Hepatocyte (in vitro differentiated cells): Measurements from ENCODE around the gene KCNMA1. TPM values are rescaled to one million over a fixed set of nuclear protein-coding genes. Genes with fewer than 3 reads are reported as not detected.

Experiments used
- DNase-seq: peaks from one replicate; pipeline ENCODE4 v3.0.0-alpha.2; 2016; ENCODE audit warnings: low spot score
- H2AFZ ChIP-seq: fragments of 200-600 bp; sonication (generic); 2 replicates; pipeline ENCODE4 v1.6.0; 2016; ENCODE audit warnings: antibody characterized with exemption, mild to moderate bottlenecking
- H3K27ac ChIP-seq: fragments of 200-600 bp; sonication (generic); 2 replicates; pipeline ENCODE4 v1.5.1; 2016; ENCODE audit warnings: mild to moderate bottlenecking
- H3K27me3 ChIP-seq: fragments of 200-600 bp; sonication (generic); 2 replicates; pipeline ENCODE4 v1.6.1; 2016
- H3K36me3 ChIP-seq: fragments of 200-600 bp; sonication (generic); replicated peaks from 2 replicates; pipeline ENCODE4 v1.5.1; 2016; ENCODE audit warnings: low read depth; ENCODE audit not compliant: insufficient read depth
- H3K4me1 ChIP-seq: fragments of 200-600 bp; sonication (generic); 2 replicates; pipeline ENCODE4 v1.5.1; 2016; ENCODE audit warnings: mild to moderate bottlenecking, moderate library complexity; ENCODE audit not compliant: insufficient read depth
- H3K4me2 ChIP-seq: fragments of 200-600 bp; sonication (generic); 2 replicates; pipeline ENCODE4 v1.6.0; 2016
- H3K4me3 ChIP-seq: fragments of 200-600 bp; sonication (generic); 2 replicates; pipeline ENCODE4 v1.5.1; 2016; ENCODE audit warnings: mild to moderate bottlenecking
- H3K79me2 ChIP-seq: fragments of 200-600 bp; sonication (generic); 2 replicates; pipeline ENCODE4 v1.6.0; 2017; ENCODE audit warnings: mild to moderate bottlenecking
- H3K9me2 ChIP-seq: fragments of 200-600 bp; sonication (generic); replicated peaks from 2 replicates; pipeline ENCODE4 v1.6.0; 2017; ENCODE audit warnings: mild to moderate bottlenecking; ENCODE audit not compliant: insufficient read depth
- H3K9me3 ChIP-seq: fragments of 200-600 bp; sonication (generic); 2 replicates; pipeline ENCODE4 v1.5.1; 2016; ENCODE audit warnings: low read depth, mild to moderate bottlenecking
- H4K20me1 ChIP-seq: fragments of 200-600 bp; sonication (generic); 2 replicates; pipeline ENCODE4 v1.6.0; 2016; ENCODE audit warnings: mild to moderate bottlenecking; ENCODE audit not compliant: insufficient read depth, poor library complexity, severe bottlenecking
- CTCF ChIP-seq: fragments of 200-600 bp; sonication (generic); IDR thresholded peaks from 2 replicates; pipeline ENCODE4 v1.5.1; 2016; ENCODE audit warnings: antibody characterized with exemption, mild to moderate bottlenecking; ENCODE audit not compliant: poor library complexity
- EZH2 ChIP-seq: fragments of 200-600 bp; sonication (generic); IDR thresholded peaks from 2 replicates; pipeline ENCODE4 v1.6.1; 2016; ENCODE audit warnings: antibody characterized with exemption, mild to moderate bottlenecking, borderline replicate concordance
- EZH2phosphoT487 ChIP-seq: fragments of 200-600 bp; sonication (generic); IDR thresholded peaks from one replicate; pipeline ENCODE4 v1.6.1; 2018; ENCODE audit warnings: antibody characterized with exemption, mild to moderate bottlenecking, low read depth, moderate library complexity; ENCODE audit not compliant: unreplicated experiment, severe bottlenecking
- WGBS: methylation state at CpG from one replicate; pipeline ENCODE4 v1.1.6; 2016; ENCODE audit warnings: low lambda C conversion rate; ENCODE audit errors: missing lambda C conversion rate; 5-methylcytosine and 5-hydroxymethylcytosine counted together
- polyA plus RNA-seq: library from polyadenylated mRNA; unstranded; fragments of >200 nt; fragmentation: Nextera tagmentation; extraction: Ambion mirVana; gene quantifications from 2 replicates; pipeline ENCODE4 v1.2.1, GENCODE V29; 2016
- total RNA-seq: library from RNA; depleted of rRNA; stranded (reverse); fragments of >200 nt; gene quantifications from 2 replicates; pipeline ENCODE4 v1.2.3, GENCODE V29; 2014

KCNMA1 gene
- total and polyA plus RNA-seq, 2 experiments from 2014 or later, result 42.6 to 73.3 TPM

- Histone ChIP-seq H3K9me3 (no peaks in the 10 kb centered on the region), H3K4me2 (no peak overlapping the region), H3K27me3 (no peaks in the 10 kb centered on the region), H3K9me2 (no peaks in the 10 kb centered on the region), H3K27ac (no peak overlapping the region), H3K4me3 (no peak overlapping the region), H3K36me3 (no peaks in the 10 kb centered on the region), H3K4me1 (no peaks in the 10 kb centered on the region), H2AFZ (no peak overlapping the region), H3K79me2 (no peaks in the 10 kb centered on the region), H4K20me1 (no peaks in the 10 kb centered on the region)
- no peak for TF ChIP-seq CTCF
- TF ChIP-seq EZH2phosphoT487, result no peak
- no peak for TF ChIP-seq EZH2
- WGBS, result 92% methylated on average over 8 of the region's 8 CpGs
- DNase-seq, result no peak
Measured at GRCh38 chr10:77680811-77681210, 43.2 kb upstream of the KCNMA1 start.

- DNase-seq, result no peak
- Histone ChIP-seq H3K9me2 (no peaks in the 10 kb centered on the region), H3K27ac (no peak overlapping the region), H3K4me3 (no peak overlapping the region), H3K27me3 (no peaks in the 10 kb centered on the region), H3K4me2 (no peak overlapping the region), H3K36me3 (no peaks in the 10 kb centered on the region), H3K4me1 (no peaks in the 10 kb centered on the region), H2AFZ (no peak overlapping the region), H3K79me2 (no peaks in the 10 kb centered on the region), H4K20me1 (no peaks in the 10 kb centered on the region), H3K9me3 (no peaks in the 10 kb centered on the region)
- TF ChIP-seq EZH2phosphoT487 (no peak), EZH2 (no peak), CTCF (no peak)
- WGBS, result 87% methylated on average over 3 of the region's 3 CpGs
Measured at GRCh38 chr10:77680065-77680464, 42.5 kb upstream of the KCNMA1 start.

- TF ChIP-seq CTCF (no peak), EZH2phosphoT487 (no peak), EZH2 (no peak)
- Histone ChIP-seq H3K36me3 (no peaks in the 10 kb centered on the region), H4K20me1 (no peaks in the 10 kb centered on the region)
Measured at GRCh38 chr10:77679217-77679616, 41.6 kb upstream of the KCNMA1 start.

GRCh38 chr10:77678146-77678545, 40.5 kb upstream of the KCNMA1 start:
- Histone ChIP-seq H3K4me2 (no peak overlapping the region), H2AFZ (no peak overlapping the region), H3K9me2 (no peaks in the 10 kb centered on the region), H3K79me2 (no peaks in the 10 kb centered on the region), H3K36me3 (no peaks in the 10 kb centered on the region), H3K4me1 (no peaks in the 10 kb centered on the region), H3K4me3 (no peak overlapping the region), H3K9me3 (no peaks in the 10 kb centered on the region), H4K20me1 (no peaks in the 10 kb centered on the region), H3K27ac (no peak overlapping the region), H3K27me3 (no peaks in the 10 kb centered on the region)
- DNase-seq, result no peak
- TF ChIP-seq EZH2 (no peak), EZH2phosphoT487 (no peak), CTCF (no peak)
- WGBS, result 92% methylated on average over 3 of the region's 3 CpGs

More at GRCh38 chr10:77679217-77679616, 41.6 kb upstream of the KCNMA1 start:
- Histone ChIP-seq H3K4me3 (no peak overlapping the region), H3K4me1 (no peaks in the 10 kb centered on the region), H3K4me2 (no peak overlapping the region), H3K27ac (no peak overlapping the region), H3K79me2 (no peaks in the 10 kb centered on the region), H2AFZ (no peak overlapping the region), H3K9me3 (no peaks in the 10 kb centered on the region), H3K27me3 (no peaks in the 10 kb centered on the region), H3K9me2 (no peaks in the 10 kb centered on the region)
- DNase-seq, result no peak
- 88% methylated on average over 5 of the region's 5 CpGs for WGBS
